NCI-H82 (cell line): ENCODE measurements around the gene NUAK1.

Experiments used
- DNase-seq: peaks from one replicate; lab custom pipeline; 2025; lab: John Stamatoyannopoulos, UW

The NUAK1 gene

GRCh38 chr12:106109168-106109910, 29.4 kb downstream of the NUAK1 start:
- DNase-seq = no peak

GRCh38 chr12:106108185-106108835, 30.4 kb downstream of the NUAK1 start:
- no peak for DNase-seq

GRCh38 chr12:106107566-106107965, 31.2 kb downstream of the NUAK1 start:
- DNase-seq = no peak

GRCh38 chr12:106106892-106107291, 31.9 kb downstream of the NUAK1 start:
- peak; percentile 34 for DNase-seq

- no peak for DNase-seq
Measured at GRCh38 chr12:106106061-106106566, 32.6 kb downstream of the NUAK1 start.

- DNase-seq = no peak
Measured at GRCh38 chr12:106101803-106102202, 37.0 kb downstream of the NUAK1 start.

GRCh38 chr12:106098691-106099200, 40.0 kb downstream of the NUAK1 start:
- no peak for DNase-seq

GRCh38 chr12:106097011-106097410, 41.7 kb downstream of the NUAK1 start:
- no peak for DNase-seq

GRCh38 chr12:106096376-106096775, 42.4 kb downstream of the NUAK1 start:
- DNase-seq = no peak

GRCh38 chr12:106094304-106094703, 44.5 kb downstream of the NUAK1 start:
- no peak for DNase-seq

- DNase-seq = peak; percentile 5
Measured at GRCh38 chr12:106093246-106093645, 45.5 kb downstream of the NUAK1 start.

- DNase-seq = no peak
Measured at GRCh38 chr12:106091446-106091820, 47.3 kb downstream of the NUAK1 start.

GRCh38 chr12:106090591-106091445, 47.9 kb downstream of the NUAK1 start:
- DNase-seq = no peak

- no peak for DNase-seq
Measured at GRCh38 chr12:106089935-106090334, 48.8 kb downstream of the NUAK1 start.

- no peak for DNase-seq
Measured at GRCh38 chr12:106088811-106089485, 49.8 kb downstream of the NUAK1 start.

GRCh38 chr12:106088246-106088808, 50.4 kb downstream of the NUAK1 start:
- no peak for DNase-seq

- no peak for DNase-seq
Measured at GRCh38 chr12:106086696-106087095, 52.1 kb downstream of the NUAK1 start.

- DNase-seq = no peak
Measured at GRCh38 chr12:106085213-106085612, 53.5 kb downstream of the NUAK1 start.

- no peak for DNase-seq
Measured at GRCh38 chr12:106084759-106085158, 54.0 kb downstream of the NUAK1 start.

- DNase-seq = no peak
Measured at GRCh38 chr12:106084014-106084671, 54.6 kb downstream of the NUAK1 start.
